ENCODE measurements around the gene PMM2.

- no peak for TF ChIP-seq CTCF (IDR thresholded peaks at IDR 0.05)
- TF ChIP-seq EZH2 (IDR thresholded peaks at IDR 0.05), result no peak
- TF ChIP-seq EZH2phosphoT487 (IDR thresholded peaks at IDR 0.05), result no peak
Measured at GRCh38 chr16:8874388-8874787, 76.7 kb downstream of the PMM2 start.

Measured in neural progenitor cell (in vitro differentiated cells).